Suprapubic skin (tissue), 4 donors: ENCODE measurements around the gene SLCO2A1.

ENCODE experiments used
- CTCF ChIP-seq, 2 donors: fragments of 200-600 bp in 1 of 2; fragments of 450-650 bp in 1 of 2; sonication (generic) in 1 of 2; IDR thresholded peaks; one replicate each; pipeline ENCODE4 v1.5.1; 2016 to 2019; ENCODE audit warnings: antibody characterized with exemption in 2 of 2, mild to moderate bottlenecking in 1 of 2, moderate library complexity in 1 of 2
- EP300 ChIP-seq: sonication (generic); formaldehyde crosslinking; IDR thresholded peaks from one replicate; pipeline ENCODE4 v1.6.1; 2017; ENCODE audit warnings: antibody characterized with exemption
- POLR2A ChIP-seq, 2 donors: fragments of 450-650 bp; IDR thresholded peaks; one replicate each; pipeline ENCODE4 v1.6.1; 2017; ENCODE audit warnings: antibody characterized with exemption in 2 of 2, mild to moderate bottlenecking in 2 of 2, moderate library complexity in 2 of 2
- POLR2AphosphoS5 ChIP-seq, 3 donors: sonication (generic); formaldehyde crosslinking; IDR thresholded peaks; one replicate each; pipeline ENCODE4 v1.6.1; 2017; ENCODE audit warnings: antibody characterized with exemption in 3 of 3

- TF ChIP-seq POLR2A (IDR thresholded peaks at IDR 0.05) (no peak), CTCF (IDR thresholded peaks at IDR 0.05) (no peak), POLR2AphosphoS5 (IDR thresholded peaks at IDR 0.05) (no peak), EP300 (no peak)
Measured at GRCh38 chr3:133878518-133878917, 151.2 kb downstream of the SLCO2A1 start.
